Left ventricle myocardium inferior (tissue), 1 donor: ENCODE results near the gene KRT81. TPM values are rescaled to one million over a fixed set of nuclear protein-coding genes. Genes with fewer than 3 reads are reported as not detected.

Source experiments
- DNase-seq: peaks from one replicate; pipeline ENCODE4 v3.0.0-alpha.2; 2020
- H3K27ac ChIP-seq: fragments of 200-600 bp; replicated peaks from 2 replicates; pipeline ENCODE4 v1.8.0; 2021
- H3K27me3 ChIP-seq: fragments of 200-600 bp; 2 replicates; pipeline ENCODE4 v1.8.0; 2021; ENCODE audit warnings: low read depth
- H3K36me3 ChIP-seq: fragments of 200-600 bp; 2 replicates; pipeline ENCODE4 v1.8.0; 2021
- H3K4me1 ChIP-seq: fragments of 200-600 bp; 2 replicates; pipeline ENCODE4 v1.8.0; 2021
- H3K4me3 ChIP-seq: fragments of 200-600 bp; 2 replicates; pipeline ENCODE4 v1.8.0; 2021; ENCODE audit warnings: mild to moderate bottlenecking, moderate library complexity
- H3K9me3 ChIP-seq: fragments of 200-600 bp; replicated peaks from 2 replicates; pipeline ENCODE4 v1.8.0; 2021
- CTCF ChIP-seq: fragments of 200-600 bp; IDR thresholded peaks from 2 replicates; pipeline ENCODE4 v1.8.0; 2021; ENCODE audit warnings: antibody characterized with exemption, mild to moderate bottlenecking, borderline replicate concordance
- intact Hi-C: fragments of 100-400 bp; cut with micrococcal nuclease; formaldehyde crosslinking; loops from one replicate; pipeline ENCODE4 v1.11.0; 2022
- total RNA-seq: library from RNA; stranded (reverse); fragmentation: NEBNext Ultra II Directional; extraction: Animal tissue kit (Norgen Biotek cat#: 25700); gene quantifications from one replicate; pipeline ENCODE4 v1.2.1, GENCODE V29; 2021
- donor health status: DM: no; HTN: yes; CAD: no; lungs with severe emphysema.

Gene KRT81
- total RNA-seq, 1 donor from 2014 or later = not detected

GRCh38 chr12:52334185-52334584, 42.9 kb upstream of the KRT81 start:
- intact Hi-C loops = no loop called here
- Histone ChIP-seq H3K27me3 (peaks cover 49% of the 10 kb centered on the region), H3K27ac (no peak overlapping the region), H3K4me3 (no peak overlapping the region), H3K9me3 (peaks cover 29% of the 10 kb centered on the region), H3K36me3 (no peaks in the 10 kb centered on the region), H3K4me1 (no peaks in the 10 kb centered on the region)
- DNase-seq = no peak
- TF ChIP-seq CTCF = no peak

- Histone ChIP-seq H3K36me3 (no peaks in the 10 kb centered on the region), H3K4me3 (no peak overlapping the region), H3K4me1 (no peaks in the 10 kb centered on the region), H3K27ac (no peak overlapping the region), H3K27me3 (peaks cover 51% of the 10 kb centered on the region), H3K9me3 (peaks cover 29% of the 10 kb centered on the region)
- no peak for DNase-seq
- no peak for TF ChIP-seq CTCF
- intact Hi-C loops = no loop called here
Measured at GRCh38 chr12:52333321-52333720, 42.0 kb upstream of the KRT81 start.

GRCh38 chr12:52332381-52332780, 41.0 kb upstream of the KRT81 start:
- Histone ChIP-seq H3K4me1 (no peaks in the 10 kb centered on the region), H3K36me3 (no peaks in the 10 kb centered on the region), H3K27ac (no peak overlapping the region), H3K27me3 (peaks cover 58% of the 10 kb centered on the region), H3K4me3 (no peak overlapping the region), H3K9me3 (peaks cover 24% of the 10 kb centered on the region)
- intact Hi-C loops = no loop called here
- no peak for DNase-seq
- TF ChIP-seq CTCF = no peak

- Histone ChIP-seq H3K4me3 (no peak overlapping the region), H3K27ac (no peak overlapping the region), H3K27me3 (peaks cover 64% of the 10 kb centered on the region), H3K9me3 (peaks cover 18% of the 10 kb centered on the region), H3K4me1 (no peaks in the 10 kb centered on the region), H3K36me3 (no peaks in the 10 kb centered on the region)
- intact Hi-C loops = no loop called here
- no peak for DNase-seq
- no peak for TF ChIP-seq CTCF
Measured at GRCh38 chr12:52331833-52332232, 40.5 kb upstream of the KRT81 start.

- intact Hi-C loops = no loop called here
- Histone ChIP-seq H3K27ac (no peak overlapping the region), H3K36me3 (no peaks in the 10 kb centered on the region)
Measured at GRCh38 chr12:52331039-52331438, 39.7 kb upstream of the KRT81 start.

More at GRCh38 chr12:52331039-52331438, 39.7 kb upstream of the KRT81 start:
- Histone ChIP-seq H3K4me1 (no peaks in the 10 kb centered on the region), H3K4me3 (no peak overlapping the region), H3K27me3 (peaks cover 65% of the 10 kb centered on the region), H3K9me3 (peaks cover 10% of the 10 kb centered on the region)
- no peak for DNase-seq
- no peak for TF ChIP-seq CTCF
